Rectal smooth muscle tissue (tissue), 1 donor: ENCODE results near the gene NES.

Source experiments
- H3K27ac ChIP-seq: one replicate; pipeline ENCODE4 v1.7.0; 2013; ENCODE audit warnings: low read depth, low read length, inconsistent platforms
- H3K27me3 ChIP-seq: one replicate; pipeline ENCODE4 v1.7.0; 2013; ENCODE audit warnings: low read length; ENCODE audit not compliant: control insufficient read depth, insufficient read depth
- H3K36me3 ChIP-seq: one replicate; pipeline ENCODE4 v1.7.0; 2013; ENCODE audit warnings: low read length; ENCODE audit not compliant: control insufficient read depth, insufficient read depth
- H3K4me1 ChIP-seq: one replicate; pipeline ENCODE4 v1.7.0; 2013; ENCODE audit warnings: low read length; ENCODE audit not compliant: control insufficient read depth, insufficient read depth
- H3K4me3 ChIP-seq: one replicate; pipeline ENCODE4 v1.7.0; 2013; ENCODE audit warnings: low read length
- H3K9ac ChIP-seq: one replicate; pipeline ENCODE4 v1.7.0; 2013; ENCODE audit warnings: low read length

Gene NES

DNA sequence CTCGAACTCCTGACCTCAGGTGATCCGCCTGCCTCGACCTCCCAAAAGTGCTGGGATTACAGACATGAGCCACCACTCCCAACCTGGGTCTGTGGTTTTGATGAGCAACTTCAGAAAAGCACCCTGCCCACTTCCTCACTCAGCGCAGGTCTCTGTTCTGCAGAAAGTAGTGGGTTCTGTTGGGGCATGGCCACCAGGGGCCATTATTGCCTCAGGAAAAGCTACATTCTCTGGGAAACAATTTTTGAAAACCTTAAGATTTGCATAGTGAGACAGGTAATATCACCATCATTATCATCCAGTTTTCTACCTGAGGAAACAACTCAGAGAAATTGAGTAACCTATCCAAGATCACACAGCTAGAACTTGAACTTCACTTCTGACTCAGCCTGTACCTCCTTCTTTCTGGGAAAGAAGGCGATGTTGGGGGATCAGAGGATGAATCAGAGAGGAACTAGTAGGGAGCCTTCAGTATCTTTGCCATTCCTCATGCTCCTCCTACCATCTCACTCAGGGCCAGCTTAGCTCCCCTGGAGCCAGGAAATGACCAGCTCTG, 7.1 kb upstream of the NES start:
- H3K36me3 ChIP-seq = no peaks in the 10 kb centered on the region
- no peak overlapping the region for H3K9ac ChIP-seq
- no peaks in the 10 kb centered on the region for H3K4me1 ChIP-seq
- H3K27me3 ChIP-seq = peaks cover 7% of the 10 kb centered on the region
- H3K27ac ChIP-seq = no peak overlapping the region
- no peak overlapping the region for H3K4me3 ChIP-seq

DNA sequence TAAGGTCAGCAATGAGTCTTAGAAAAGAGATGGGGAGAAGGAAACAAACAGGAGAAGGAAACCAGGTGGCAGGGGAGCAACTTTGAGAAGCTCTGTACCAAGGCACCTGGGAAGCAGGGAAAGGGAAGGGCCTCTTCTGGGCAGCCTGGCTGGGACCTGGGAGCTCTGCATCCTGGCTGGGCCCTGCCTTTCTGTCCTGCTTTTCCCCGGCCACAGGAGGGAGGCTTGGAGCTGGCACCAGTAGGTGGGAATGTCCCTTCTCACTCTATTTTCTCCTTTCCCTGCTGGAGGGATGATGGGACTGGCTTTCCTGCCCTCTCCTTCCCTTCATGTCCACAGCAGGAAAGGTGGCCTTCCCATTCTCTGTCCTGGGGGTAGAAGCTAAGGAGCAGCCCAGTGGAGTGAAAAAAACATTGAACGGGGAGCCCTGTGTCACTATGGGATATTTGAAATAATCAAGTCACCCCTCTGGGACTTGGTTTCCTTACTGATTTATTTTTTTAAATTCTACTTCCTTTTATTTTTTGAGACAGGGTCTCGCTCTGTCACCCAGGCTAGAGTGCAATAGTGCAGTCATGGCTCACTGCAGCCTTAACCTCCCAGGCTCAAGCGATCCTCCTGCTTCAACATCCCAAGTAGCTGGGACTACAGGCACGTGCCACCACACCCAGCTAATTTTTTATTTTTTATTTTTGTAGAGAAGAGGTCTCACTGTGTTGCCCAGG, 5.1 kb upstream of the NES start:
- H3K27me3 ChIP-seq = peaks cover 14% of the 10 kb centered on the region
- no peaks in the 10 kb centered on the region for H3K36me3 ChIP-seq
- no peak overlapping the region for H3K4me3 ChIP-seq
- no peak overlapping the region for H3K9ac ChIP-seq
- peaks cover 6% of the 10 kb centered on the region for H3K4me1 ChIP-seq
- H3K27ac ChIP-seq = no peak overlapping the region

DNA sequence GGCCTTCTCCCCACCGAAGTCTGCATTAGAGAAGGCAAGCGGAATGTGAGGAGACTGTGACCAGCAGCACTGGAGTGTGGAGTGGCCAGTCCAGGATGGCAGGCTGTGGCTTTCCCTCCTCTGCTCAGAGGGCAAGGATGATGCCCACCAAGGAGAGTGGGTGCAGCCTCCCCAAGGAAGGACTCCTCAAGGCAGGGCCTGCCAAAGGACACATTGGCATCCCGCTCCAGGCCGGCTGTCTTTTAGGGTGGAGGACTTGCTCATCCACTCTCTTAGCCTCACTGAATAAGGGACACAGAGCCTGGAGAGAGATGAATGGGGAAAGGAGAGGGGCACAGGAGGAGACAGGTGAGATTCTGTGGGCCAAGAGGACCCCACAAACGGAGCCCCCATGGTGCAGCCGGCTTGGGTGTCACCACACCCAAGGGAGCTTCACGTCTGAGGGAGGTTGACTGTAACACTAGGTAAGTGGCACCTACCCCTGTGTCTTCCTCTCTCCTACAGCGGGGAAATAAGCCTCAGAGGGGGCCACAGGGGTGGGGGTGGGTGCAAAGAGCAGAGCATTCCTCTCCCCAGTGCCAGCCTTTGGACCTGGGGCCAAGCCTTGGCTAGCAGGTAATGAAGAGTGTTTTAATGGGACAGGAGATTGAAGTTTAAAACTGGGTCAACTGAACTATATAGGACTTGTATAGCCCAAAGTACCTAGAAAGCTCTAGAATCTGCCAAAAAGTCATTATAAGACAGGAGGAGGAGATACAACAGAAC, 4.2 kb upstream of the NES start:
- H3K4me1 ChIP-seq = peaks cover 6% of the 10 kb centered on the region
- H3K4me3 ChIP-seq = no peak overlapping the region
- peaks cover 14% of the 10 kb centered on the region for H3K27me3 ChIP-seq
- no peak overlapping the region for H3K9ac ChIP-seq
- H3K36me3 ChIP-seq = no peaks in the 10 kb centered on the region
- H3K27ac ChIP-seq = no peak overlapping the region

DNA sequence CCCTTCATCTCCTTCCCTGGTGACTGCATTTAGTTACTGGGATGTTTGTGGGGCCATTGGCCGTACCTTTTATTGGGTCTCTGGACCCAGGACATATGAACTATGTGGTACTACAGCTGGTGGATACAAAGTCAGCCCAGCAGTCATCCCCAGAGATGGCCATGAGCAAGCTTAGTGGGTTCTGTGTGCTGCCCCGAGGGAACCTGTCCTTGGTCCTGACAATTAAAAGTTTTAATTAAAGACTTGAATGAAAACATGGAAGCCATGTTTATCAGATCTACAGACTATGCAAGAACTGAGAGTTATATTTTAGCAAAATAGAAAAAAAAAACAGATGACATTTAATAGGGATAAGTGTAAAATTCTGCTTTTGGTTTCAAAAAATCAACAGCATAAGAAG, 2.8 kb upstream of the NES start:
- H3K4me1 ChIP-seq = peaks cover 9% of the 10 kb centered on the region
- peaks cover 14% of the 10 kb centered on the region for H3K27me3 ChIP-seq
- no peaks in the 10 kb centered on the region for H3K36me3 ChIP-seq

DNA sequence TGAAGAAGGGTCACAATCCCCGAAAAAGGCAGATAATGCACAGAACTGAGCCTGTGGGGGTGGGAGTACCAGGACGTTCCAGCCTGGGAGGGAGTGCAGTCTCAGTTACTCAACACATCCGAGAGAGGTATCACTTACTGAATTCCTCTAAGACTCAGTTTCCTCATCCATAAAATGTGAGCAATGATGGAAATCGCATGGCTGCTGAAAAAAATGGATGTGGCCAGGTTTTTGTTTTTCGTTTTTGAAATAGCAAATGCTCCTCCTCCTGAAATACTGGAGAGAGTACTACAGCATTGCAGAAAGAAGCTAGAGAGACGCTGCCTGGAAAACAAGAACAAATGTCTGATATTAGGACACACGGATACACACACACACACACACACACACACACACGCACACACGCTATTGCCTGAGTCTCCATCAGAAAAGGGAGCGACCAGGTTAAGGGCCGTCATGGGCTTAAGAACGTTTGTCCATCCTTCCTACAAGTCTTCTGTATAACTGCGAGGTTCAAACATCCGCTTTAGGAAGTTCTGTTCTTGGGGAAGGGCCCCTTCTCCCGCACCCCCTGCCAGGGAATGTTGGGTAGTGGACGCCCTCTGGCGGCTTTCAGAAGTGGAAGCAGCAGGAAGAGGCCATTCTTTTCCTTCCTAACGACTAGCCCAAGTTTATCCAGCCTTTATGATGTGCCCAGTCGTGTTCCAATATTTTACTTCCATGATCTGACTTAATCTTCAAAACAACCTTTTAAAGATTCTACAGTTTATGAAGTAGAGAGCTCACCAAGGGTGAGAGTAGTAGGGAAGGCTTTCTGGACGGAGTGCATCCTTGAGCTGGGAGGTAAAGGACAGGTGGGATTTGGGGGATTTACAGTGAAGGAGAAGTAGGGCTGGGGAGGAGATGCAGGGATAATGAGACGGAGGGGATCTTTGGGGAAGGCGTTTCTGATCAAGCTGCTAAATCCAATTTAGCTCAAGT, 699 bp upstream of the NES start:
- H3K27me3 ChIP-seq = peaks cover 10% of the 10 kb centered on the region
- no peak overlapping the region for H3K9ac ChIP-seq
- H3K27ac ChIP-seq = peak overlapping the region; percentile 10
- H3K36me3 ChIP-seq = no peaks in the 10 kb centered on the region
- peak overlapping the region; percentile 57 for H3K4me3 ChIP-seq
- H3K4me1 ChIP-seq = peaks cover 9% of the 10 kb centered on the region

More for the DNA sequence above, 2.8 kb upstream of the NES start:
- Histone ChIP-seq H3K9ac (no peak overlapping the region), H3K4me3 (no peak overlapping the region), H3K27ac (no peak overlapping the region)

DNA sequence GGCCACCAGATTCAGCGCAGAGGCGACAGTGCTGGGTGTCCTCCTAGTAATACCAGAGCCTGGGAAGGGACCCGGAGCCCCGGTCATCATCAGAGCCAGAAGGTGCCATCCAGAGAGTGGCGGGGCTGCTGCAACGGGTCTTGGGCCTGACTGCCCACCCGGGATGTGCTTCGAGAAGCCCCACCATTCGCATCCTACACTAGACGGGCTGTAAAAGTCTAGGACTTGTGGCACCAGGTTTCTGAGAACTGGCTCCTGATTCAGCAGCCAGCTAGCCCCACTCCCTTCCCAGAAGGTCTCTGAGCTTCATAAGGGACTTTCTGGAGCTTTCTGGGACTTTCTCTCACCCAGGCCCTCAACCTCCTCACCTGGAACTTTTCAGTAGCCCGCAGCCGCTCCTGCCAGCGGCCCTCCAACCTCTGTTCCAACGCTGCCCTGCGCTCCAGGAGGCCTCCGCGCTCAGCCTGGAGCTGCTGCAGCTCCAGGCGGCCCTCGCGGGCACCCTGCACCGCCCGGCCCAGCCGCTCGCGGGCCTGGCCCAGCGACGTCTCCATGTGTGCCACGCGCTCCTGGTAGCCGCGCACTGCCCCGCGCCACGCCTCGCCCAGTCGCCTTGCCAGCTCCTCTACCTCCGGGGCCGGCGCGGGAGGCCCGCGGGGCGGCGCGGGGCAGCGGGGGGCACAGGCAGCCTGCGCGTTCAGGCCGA, 940 bp downstream of the NES start:
- Histone ChIP-seq H3K4me3 (peak overlapping the region; percentile 42), H3K4me1 (peaks cover 9% of the 10 kb centered on the region), H3K36me3 (no peaks in the 10 kb centered on the region), H3K27ac (peak overlapping the region; percentile 40), H3K9ac (no peak overlapping the region), H3K27me3 (peaks cover 7% of the 10 kb centered on the region)

DNA sequence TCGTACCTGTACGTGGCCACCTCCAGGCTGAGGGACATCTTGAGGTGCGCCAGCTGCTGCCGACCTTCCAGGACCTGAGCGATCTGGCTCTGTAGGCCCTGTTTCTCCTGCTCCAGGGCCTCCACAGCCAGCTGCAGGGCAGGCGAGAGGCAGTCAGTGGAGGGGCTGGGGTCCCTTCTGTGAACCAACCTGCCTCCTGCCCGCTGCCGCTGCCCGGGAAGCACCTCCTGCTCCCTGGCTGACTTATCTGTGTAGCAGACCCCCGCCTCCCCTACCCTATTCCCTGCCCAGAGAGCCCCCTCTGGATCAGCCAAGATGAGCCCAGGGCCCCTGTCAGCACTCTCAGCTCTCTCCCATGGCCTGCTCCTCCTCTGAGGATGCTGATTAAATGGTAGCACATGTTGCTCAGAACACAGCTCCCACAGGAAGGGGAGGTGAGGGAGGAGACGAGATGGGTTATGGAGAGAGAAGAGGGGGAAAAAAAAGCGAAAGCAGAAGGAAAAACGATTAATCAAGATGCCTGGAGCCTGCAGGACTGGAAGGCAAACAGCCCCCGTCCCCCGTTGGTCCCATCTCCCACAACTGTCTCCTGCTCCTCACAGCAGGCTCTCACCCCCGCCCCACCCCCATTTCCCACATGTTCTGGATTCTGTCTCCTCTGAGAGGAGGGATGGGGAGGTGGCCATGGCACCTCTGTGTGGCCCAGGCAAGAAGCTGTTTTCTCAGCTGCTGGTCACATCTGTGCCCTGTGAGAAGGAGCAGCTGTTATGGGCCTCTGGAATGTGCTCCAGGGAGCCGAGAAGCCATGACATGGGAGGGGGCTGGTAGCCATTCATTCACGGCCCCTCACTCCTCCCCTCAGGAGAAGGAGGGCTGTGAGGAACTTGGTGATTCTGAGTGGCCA, 1.7 kb downstream of the NES start:
- peak overlapping the region; percentile 6 for H3K27ac ChIP-seq
- peak overlapping the region; percentile 42 for H3K4me3 ChIP-seq
- no peak overlapping the region for H3K9ac ChIP-seq
- peaks cover 9% of the 10 kb centered on the region for H3K4me1 ChIP-seq
- no peaks in the 10 kb centered on the region for H3K36me3 ChIP-seq
- peaks cover 7% of the 10 kb centered on the region for H3K27me3 ChIP-seq

DNA sequence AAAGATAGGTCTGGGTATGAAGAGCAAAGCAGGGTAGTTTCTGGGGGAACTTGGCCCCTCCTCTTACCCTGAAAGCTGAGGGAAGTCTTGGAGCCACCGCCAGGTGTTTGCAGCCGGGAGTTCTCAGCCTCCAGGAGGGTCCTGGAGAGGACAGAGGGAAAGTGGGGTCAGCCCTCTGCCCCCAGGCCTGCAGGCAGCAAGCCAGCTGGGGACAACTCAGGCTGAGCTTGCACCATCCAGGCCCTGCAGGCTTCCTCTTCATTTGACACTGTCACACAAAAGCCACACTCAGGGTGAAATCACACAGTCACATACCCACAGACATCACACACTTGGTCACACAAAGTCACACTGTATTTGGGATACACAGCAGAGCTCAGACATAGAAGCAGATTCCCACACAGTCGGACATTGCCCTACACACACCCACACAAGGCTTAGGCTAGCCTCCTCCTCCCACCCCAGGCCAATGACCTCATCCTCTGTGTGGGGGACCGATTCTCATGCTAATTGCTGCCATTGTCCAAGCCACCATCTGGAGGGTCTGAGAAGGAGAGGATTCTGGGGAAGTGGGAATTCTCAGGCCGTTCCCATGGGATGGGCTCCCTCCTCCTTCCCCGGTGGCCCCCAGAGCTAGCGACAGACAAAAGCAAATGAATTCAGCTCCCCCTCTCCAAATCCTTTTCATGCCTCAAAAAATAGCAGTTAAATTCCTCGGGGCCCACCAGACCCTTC, 3.7 kb downstream of the NES start:
- no peaks in the 10 kb centered on the region for H3K36me3 ChIP-seq

DNA sequence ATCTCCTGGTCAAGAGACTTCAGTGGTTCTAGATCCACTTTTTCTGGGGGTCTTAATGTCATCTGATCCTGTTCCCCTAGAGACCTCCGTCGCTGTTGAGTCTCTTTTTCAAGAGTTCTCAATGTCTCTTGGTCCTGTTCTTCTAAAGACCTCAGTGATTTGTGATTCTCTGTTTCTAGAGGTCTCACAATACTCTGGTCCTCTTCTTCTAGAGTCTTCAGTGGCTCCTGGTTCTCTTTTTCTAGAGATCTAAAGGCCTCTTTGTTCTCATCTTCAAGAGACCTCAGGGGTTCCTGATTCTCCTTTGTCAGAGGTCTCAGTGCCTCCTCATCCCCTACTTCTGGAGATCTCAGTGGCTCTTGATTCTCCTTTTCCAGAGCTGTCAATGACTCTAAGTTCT, 5.4 kb downstream of the NES start:
- no peak overlapping the region for H3K27ac ChIP-seq
- H3K4me1 ChIP-seq = peaks cover 24% of the 10 kb centered on the region
- H3K36me3 ChIP-seq = no peaks in the 10 kb centered on the region
- H3K9ac ChIP-seq = no peak overlapping the region
- H3K27me3 ChIP-seq = no peaks in the 10 kb centered on the region
- no peak overlapping the region for H3K4me3 ChIP-seq

More for the DNA sequence above, 3.7 kb downstream of the NES start:
- Histone ChIP-seq H3K27me3 (peaks cover 7% of the 10 kb centered on the region), H3K9ac (no peak overlapping the region), H3K4me3 (no peak overlapping the region), H3K4me1 (peaks cover 17% of the 10 kb centered on the region), H3K27ac (peak overlapping the region; percentile 12)

DNA sequence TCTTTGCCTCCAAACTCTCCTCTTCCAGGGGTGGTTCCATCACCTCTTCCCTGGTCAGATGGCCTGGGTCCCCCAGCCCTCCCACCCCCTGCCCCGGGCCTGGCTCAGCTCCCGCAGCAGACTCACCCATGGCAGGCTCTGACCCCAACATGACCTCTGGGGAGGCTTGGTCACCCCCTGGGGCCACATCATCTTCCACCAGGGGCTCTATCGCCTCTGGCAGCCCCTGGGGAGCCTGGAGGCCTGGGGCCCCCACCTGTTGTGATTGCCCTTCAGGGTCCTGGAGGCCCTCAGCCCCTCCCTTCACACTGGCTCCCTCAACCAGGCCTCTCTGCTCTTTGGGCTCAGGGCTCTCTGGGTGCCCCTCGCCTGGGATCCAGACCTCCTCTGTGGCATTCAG, 6.4 kb downstream of the NES start:
- Histone ChIP-seq H3K27ac (peak overlapping the region; percentile 23), H3K4me3 (no peak overlapping the region), H3K9ac (no peak overlapping the region), H3K4me1 (peaks cover 24% of the 10 kb centered on the region), H3K36me3 (no peaks in the 10 kb centered on the region), H3K27me3 (no peaks in the 10 kb centered on the region)
